Smooth muscle cell (in vitro differentiated cells): ENCODE results near the gene SLCO1C1. TPM values are rescaled to one million over a fixed set of nuclear protein-coding genes. Genes with fewer than 3 reads are reported as not detected.

Experiments
- DNase-seq: peaks from one replicate; lab custom pipeline; 2025; ENCODE audit not compliant: unreplicated experiment; lab: John Stamatoyannopoulos, UW
- H2AFZ ChIP-seq: fragments of 200-600 bp; sonication (generic); 2 replicates; pipeline ENCODE4 v1.6.0; 2016; ENCODE audit warnings: antibody characterized with exemption, low read depth, mild to moderate bottlenecking
- H3F3A ChIP-seq: fragments of 200-600 bp; sonication (generic); 2 replicates; pipeline ENCODE4 v1.6.0; 2017; ENCODE audit warnings: antibody characterized with exemption, low read depth
- H3K27ac ChIP-seq: fragments of 200-600 bp; sonication (generic); 2 replicates; pipeline ENCODE4 v1.5.1; 2016; ENCODE audit warnings: low read depth, mild to moderate bottlenecking
- H3K27me3 ChIP-seq: fragments of 200-600 bp; sonication (generic); 2 replicates; pipeline ENCODE4 v1.6.1; 2016; ENCODE audit warnings: low read depth, mild to moderate bottlenecking
- H3K36me3 ChIP-seq: fragments of 200-600 bp; sonication (generic); 2 replicates; pipeline ENCODE4 v1.5.1; 2016; ENCODE audit warnings: low read depth
- H3K4me1 ChIP-seq: fragments of 200-600 bp; sonication (generic); 2 replicates; pipeline ENCODE4 v1.5.1; 2016; ENCODE audit warnings: low read depth
- H3K4me2 ChIP-seq: fragments of 200-600 bp; sonication (generic); 2 replicates; pipeline ENCODE4 v1.6.0; 2016; ENCODE audit warnings: mild to moderate bottlenecking
- H3K4me3 ChIP-seq: fragments of 200-600 bp; sonication (generic); 2 replicates; pipeline ENCODE4 v1.5.1; 2016; ENCODE audit warnings: mild to moderate bottlenecking
- H3K79me2 ChIP-seq: fragments of 200-600 bp; sonication (generic); 2 replicates; pipeline ENCODE4 v1.6.0; 2016; ENCODE audit warnings: low read depth, mild to moderate bottlenecking
- H3K9ac ChIP-seq: fragments of 200-600 bp; sonication (generic); 2 replicates; pipeline ENCODE4 v1.6.0; 2016; ENCODE audit warnings: low read depth
- H3K9me3 ChIP-seq: fragments of 200-600 bp; sonication (generic); replicated peaks from 2 replicates; pipeline ENCODE4 v1.5.1; 2016; ENCODE audit warnings: low read depth
- H4K20me1 ChIP-seq: fragments of 200-600 bp; sonication (generic); 2 replicates; pipeline ENCODE4 v1.6.0; 2016; ENCODE audit warnings: low read depth
- CTCF ChIP-seq: fragments of 200-600 bp; sonication (generic); IDR thresholded peaks from 2 replicates; pipeline ENCODE4 v1.5.1; 2017; ENCODE audit warnings: borderline replicate concordance, mild to moderate bottlenecking, antibody characterized with exemption; ENCODE audit not compliant: insufficient read depth, poor library complexity, severe bottlenecking
- WGBS: methylation state at CpG from one replicate; pipeline ENCODE4 v1.1.7; 2016; ENCODE audit warnings: low lambda C conversion rate; 5-methylcytosine and 5-hydroxymethylcytosine counted together
- polyA plus RNA-seq: library from polyadenylated mRNA; unstranded; fragments of >200 nt; fragmentation: Nextera tagmentation; extraction: Ambion mirVana; gene quantifications from 2 replicates; pipeline ENCODE4 v1.2.1, GENCODE V29; 2016
- total RNA-seq: library from RNA; depleted of rRNA; stranded (reverse); fragments of >200 nt; gene quantifications from 2 replicates; pipeline ENCODE4 v1.2.3, GENCODE V29; 2014

Gene SLCO1C1
- total and polyA plus RNA-seq, 2 experiments from 2014 or later, result 2.3 TPM; not detected in 1

- Histone ChIP-seq H3K27ac (no peak overlapping the region), H4K20me1 (no peaks in the 10 kb centered on the region), H3K9ac (no peak overlapping the region), H3K79me2 (no peaks in the 10 kb centered on the region), H3K27me3 (no peaks in the 10 kb centered on the region), H2AFZ (no peak overlapping the region), H3K4me2 (no peak overlapping the region), H3F3A (no peaks in the 10 kb centered on the region), H3K4me3 (no peak overlapping the region), H3K9me3 (no peaks in the 10 kb centered on the region), H3K4me1 (no peaks in the 10 kb centered on the region), H3K36me3 (no peaks in the 10 kb centered on the region)
- WGBS, result 88% methylated on average over 1 of the region's 1 CpG
- no peak for DNase-seq
- no peak for TF ChIP-seq CTCF
Observed at GRCh38 chr12:20701106-20701505, 6.0 kb downstream of the SLCO1C1 start.

GRCh38 chr12:20704860-20705259 is 9.7 kb downstream of the SLCO1C1 start:
- Histone ChIP-seq H2AFZ (no peak overlapping the region), H3K4me3 (no peak overlapping the region), H3K4me2 (no peak overlapping the region), H3K79me2 (no peaks in the 10 kb centered on the region), H3K27ac (no peak overlapping the region), H4K20me1 (no peaks in the 10 kb centered on the region), H3F3A (no peaks in the 10 kb centered on the region), H3K9ac (no peak overlapping the region), H3K36me3 (no peaks in the 10 kb centered on the region), H3K4me1 (no peaks in the 10 kb centered on the region), H3K27me3 (no peaks in the 10 kb centered on the region), H3K9me3 (no peaks in the 10 kb centered on the region)
- no peak for TF ChIP-seq CTCF
- DNase-seq, result no peak
- 84% methylated on average over 6 of the region's 6 CpGs for WGBS

- no peak for DNase-seq
- no peak overlapping the region for H3K9ac ChIP-seq
- H3K4me2 ChIP-seq, result no peak overlapping the region
- no peaks in the 10 kb centered on the region for H4K20me1 ChIP-seq
- no peaks in the 10 kb centered on the region for H3K4me1 ChIP-seq
- no peaks in the 10 kb centered on the region for H3K27me3 ChIP-seq
- H3K9me3 ChIP-seq, result no peaks in the 10 kb centered on the region
- no peaks in the 10 kb centered on the region for H3K79me2 ChIP-seq
- no peaks in the 10 kb centered on the region for H3K36me3 ChIP-seq
- 40% methylated on average over 3 of the region's 3 CpGs for WGBS
- H3K27ac ChIP-seq, result no peak overlapping the region
- TF ChIP-seq CTCF, result no peak
- no peak overlapping the region for H2AFZ ChIP-seq
- no peak overlapping the region for H3K4me3 ChIP-seq
- no peaks in the 10 kb centered on the region for H3F3A ChIP-seq
Observed at GRCh38 chr12:20711846-20712245, 16.7 kb downstream of the SLCO1C1 start.

GRCh38 chr12:20716037-20716436 is 20.9 kb downstream of the SLCO1C1 start:
- Histone ChIP-seq H3K36me3 (no peaks in the 10 kb centered on the region), H3K9ac (no peak overlapping the region), H3K27me3 (no peaks in the 10 kb centered on the region), H3K4me3 (no peak overlapping the region), H3F3A (no peaks in the 10 kb centered on the region), H3K27ac (no peak overlapping the region), H2AFZ (no peak overlapping the region), H3K9me3 (no peaks in the 10 kb centered on the region), H3K4me2 (no peak overlapping the region), H4K20me1 (no peaks in the 10 kb centered on the region), H3K4me1 (no peaks in the 10 kb centered on the region), H3K79me2 (no peaks in the 10 kb centered on the region)
- no peak for DNase-seq
- TF ChIP-seq CTCF, result no peak
- 39% methylated on average over 2 of the region's 2 CpGs for WGBS
